Body of pancreas (tissue), 4 donors: ENCODE results near the gene PMM1. TPM values are rescaled to one million over a fixed set of nuclear protein-coding genes. Genes with fewer than 3 reads are reported as not detected.
"Not testable (repeated sequence)": the region's sequence is repeated elsewhere in the genome, so short reads cannot be mapped to it uniquely, and the experiment has no call there.

ENCODE experiments used
- ATAC-seq: fragments of 150-250 bp; one replicate; pipeline ENCODE4 v1.9.1; 2016
- DNase-seq, 4 donors: peaks; one replicate each; pipeline ENCODE4 v3.0.0-alpha.2; 2019
- H3K27ac ChIP-seq, 4 donors: fragments of 200-600 bp; sonication (generic); 1 replicate in 3 of 4; 2 replicates in 1 of 4; pipeline versions ENCODE4 v1.5.1 to v1.6.1; 2016 to 2019; ENCODE audit warnings: mild to moderate bottlenecking in 1 of 4, mixed read lengths in 1 of 4, moderate library complexity in 1 of 4
- H3K27me3 ChIP-seq, 2 donors: fragments of 200-600 bp; sonication (generic); one replicate each; pipeline ENCODE4 v1.6.0; 2016; ENCODE audit warnings: mild to moderate bottlenecking in 1 of 2
- H3K36me3 ChIP-seq, 2 donors: fragments of 200-600 bp; sonication (generic); replicated peaks in 1 of 2; 2 replicates each; pipeline ENCODE4 v1.5.1; 2016; ENCODE audit warnings: low read depth in 2 of 2; ENCODE audit not compliant: insufficient read depth in 1 of 2
- H3K4me1 ChIP-seq: fragments of 200-600 bp; sonication (generic); one replicate; pipeline ENCODE4 v1.6.0; 2016
- H3K4me3 ChIP-seq, 2 donors: fragments of 200-600 bp; sonication (generic); 1 replicate in 1 of 2; 2 replicates in 1 of 2; pipeline ENCODE4 v1.5.1; 2016 to 2019
- H3K9me3 ChIP-seq, 3 donors: fragments of 200-600 bp; sonication (generic); 1 replicate in 2 of 3; 2 replicates in 1 of 3; pipeline ENCODE4 v1.5.1; 2016
- CTCF ChIP-seq, 7 experiments: fragments of 450-650 bp in 4 of 7; fragments of 200-600 bp in 3 of 7; sonication (generic) in 3 of 7; IDR thresholded peaks; one replicate each; pipeline ENCODE4 v1.5.1; 2016 to 2019; ENCODE audit warnings: antibody characterized with exemption in 7 of 7
- POLR2A ChIP-seq, 3 donors: fragments of 450-650 bp; IDR thresholded peaks; one replicate each; pipeline ENCODE4 v1.6.1; 2016; ENCODE audit warnings: antibody characterized with exemption in 3 of 3, mild to moderate bottlenecking in 2 of 3
- WGBS, 2 donors: methylation state at CpG; one replicate each; pipeline ENCODE4 v1.1.5; 2017; 5-methylcytosine and 5-hydroxymethylcytosine counted together
- intact Hi-C: fragments of 100-400 bp; cut with DNase I; formaldehyde crosslinking; loops from one replicate; pipeline ENCODE4 v1.15.1; 2023
- total RNA-seq, 2 donors: library from RNA; depleted of rRNA; stranded (reverse); fragments of >200 nt; gene quantifications; one replicate each; pipeline ENCODE4 v1.1.0, GENCODE V29; 2016

The PMM1 gene
- 10 to 100 TPM; 49.3 to 54.1 TPM for total RNA-seq

GRCh38 chr22:41589391-41590241 lies at the start of gene PMM1:
Gene PMM1 (minus strand): TSS chr22:41589840. CDS start chr22:41589805, 35 bp downstream.
- Histone ChIP-seq H3K4me1 (peaks cover 23% of the 10 kb centered on the region), H3K4me3 (peak within 1 kb of the TSS; percentile 63 to 84), H3K27me3 (no peaks in the 10 kb centered on the region), H3K9me3 (no peaks in the 10 kb centered on the region), H3K27ac (peak within 1 kb of the TSS; percentile 90 to 95 (median 92)), H3K36me3 (no peaks in the 10 kb centered on the region)
- WGBS, 2 donors = 0% methylated on average over 7 to 46 of the region's 61 CpGs
- intact Hi-C loops = no loop called here
- ATAC-seq (peak; percentile 92), DNase-seq (peak; percentile 100)
- TF ChIP-seq POLR2A (IDR thresholded peaks at IDR 0.05) (peak; percentile 89 to 96 (median 95)), CTCF (IDR thresholded peaks at IDR 0.05) (peak in 1 of 7 experiments; percentile 4)

GRCh38 chr22:41638748-41639147 lies 49.1 kb upstream of the PMM1 start:
- Histone ChIP-seq H3K36me3 (peaks cover 19 to 45% of the 10 kb centered on the region in 2 donors), H3K27ac (no peak overlapping the region)
- intact Hi-C loops = no loop called here

GRCh38 chr22:41638124-41638523 lies 48.5 kb upstream of the PMM1 start:
- 89 to 90% methylated on average over 5 of the region's 5 CpGs for whole genome bisulfite sequencing, 2 donors
- Histone ChIP-seq H3K27me3 (no peaks in the 10 kb centered on the region), H3K27ac (no peak overlapping the region), H3K36me3 (peaks cover 19 to 42% of the 10 kb centered on the region in 2 donors), H3K9me3 (no peaks in the 10 kb centered on the region), H3K4me1 (no peaks in the 10 kb centered on the region), H3K4me3 (no peak overlapping the region)
- TF ChIP-seq POLR2A (IDR thresholded peaks at IDR 0.05) (no peak), CTCF (IDR thresholded peaks at IDR 0.05) (no peak)
- intact Hi-C loops = no loop called here
- DNase-seq (no peak), ATAC-seq (peak; percentile 18)

More at GRCh38 chr22:41638748-41639147, 49.1 kb upstream of the PMM1 start:
- Histone ChIP-seq H3K27me3 (no peaks in the 10 kb centered on the region), H3K4me3 (no peak overlapping the region), H3K4me1 (no peaks in the 10 kb centered on the region), H3K9me3 (no peaks in the 10 kb centered on the region)
- no peak for DNase-seq
- TF ChIP-seq CTCF (IDR thresholded peaks at IDR 0.05) (no peak), POLR2A (IDR thresholded peaks at IDR 0.05) (no peak)
- 82 to 84% methylated on average over 5 of the region's 5 CpGs for WGBS, 2 donors
- ATAC-seq = no peak

GRCh38 chr22:41637623-41638022 lies 48.0 kb upstream of the PMM1 start:
- H3K36me3 ChIP-seq = peaks cover 19 to 42% of the 10 kb centered on the region in 2 donors
- H3K4me1 ChIP-seq, intact Hi-C loops, ATAC-seq, H3K27ac ChIP-seq, H3K27me3 ChIP-seq, H3K4me3 ChIP-seq, DNase-seq, H3K9me3 ChIP-seq: not testable (repeated sequence)
- 94 to 100% methylated on average over 4 to 8 of the region's 8 CpGs for WGBS, 2 donors

- Histone ChIP-seq H3K27me3 (no peaks in the 10 kb centered on the region), H3K4me3 (no peak overlapping the region), H3K9me3 (no peaks in the 10 kb centered on the region), H3K36me3 (peaks cover 19 to 42% of the 10 kb centered on the region in 2 donors), H3K27ac (no peak overlapping the region), H3K4me1 (no peaks in the 10 kb centered on the region)
- intact Hi-C loops = no loop called here
- 78 to 81% methylated on average over 7 of the region's 7 CpGs for WGBS, 2 donors
- no peak for ATAC-seq
- DNase-seq = no peak
- TF ChIP-seq CTCF (IDR thresholded peaks at IDR 0.05) (no peak), POLR2A (IDR thresholded peaks at IDR 0.05) (no peak)
Measured at GRCh38 chr22:41636467-41636866, 46.8 kb upstream of the PMM1 start.

GRCh38 chr22:41634610-41635009 lies 45.0 kb upstream of the PMM1 start:
- H3K4me3 ChIP-seq, intact Hi-C loops, H3K4me1 ChIP-seq, ATAC-seq, H3K27ac ChIP-seq, H3K9me3 ChIP-seq, H3K27me3 ChIP-seq, DNase-seq: not testable (repeated sequence)
- peaks cover 19 to 43% of the 10 kb centered on the region in 2 donors for H3K36me3 ChIP-seq
- 94 to 98% methylated on average over 8 of the region's 8 CpGs for WGBS, 2 donors

- H3K4me3 ChIP-seq, H3K27ac ChIP-seq, H3K4me1 ChIP-seq, intact Hi-C loops, ATAC-seq, H3K9me3 ChIP-seq, DNase-seq, H3K27me3 ChIP-seq: not testable (repeated sequence)
- 93 to 97% methylated on average over 3 to 9 of the region's 23 CpGs for WGBS, 2 donors
- H3K36me3 ChIP-seq = peaks cover 16 to 36% of the 10 kb centered on the region in 2 donors
Measured at GRCh38 chr22:41631615-41632014, 42.0 kb upstream of the PMM1 start.

- WGBS, 2 donors = 98% methylated on average over 9 of the region's 28 CpGs; no CpG with 5 or more reads in 1 of the 2 donors
- H3K4me3 ChIP-seq, intact Hi-C loops: not testable (repeated sequence)
Measured at GRCh38 chr22:41631115-41631514, 41.5 kb upstream of the PMM1 start.

More at GRCh38 chr22:41631115-41631514, 41.5 kb upstream of the PMM1 start:
- peaks cover 11 to 31% of the 10 kb centered on the region in 2 donors for H3K36me3 ChIP-seq
- DNase-seq, H3K4me1 ChIP-seq, ATAC-seq, H3K9me3 ChIP-seq, H3K27me3 ChIP-seq, H3K27ac ChIP-seq: not testable (repeated sequence)
